ENCODE measurements around the gene PLCB4.

PLCB4 gene

DNA sequence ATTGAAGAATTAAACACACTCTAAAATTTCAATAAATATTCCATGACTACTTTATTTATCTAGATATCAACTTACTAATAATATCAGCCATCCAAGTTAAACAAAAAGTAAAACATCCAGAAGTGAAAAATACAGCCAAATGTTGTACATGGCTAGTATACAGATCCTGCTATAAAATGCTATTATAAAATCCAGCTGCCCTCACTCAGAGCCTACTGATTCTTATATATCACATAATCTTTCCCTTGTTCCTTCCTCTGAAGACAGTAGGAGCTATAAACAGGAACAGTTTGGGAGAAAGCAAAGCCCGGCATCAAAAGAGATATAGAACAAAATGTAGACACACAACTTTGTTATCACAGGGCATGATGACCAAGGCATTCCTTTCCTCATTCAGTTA is 212.9 kb downstream of the PLCB4 start:
- TF ChIP-seq, protein P1, sequence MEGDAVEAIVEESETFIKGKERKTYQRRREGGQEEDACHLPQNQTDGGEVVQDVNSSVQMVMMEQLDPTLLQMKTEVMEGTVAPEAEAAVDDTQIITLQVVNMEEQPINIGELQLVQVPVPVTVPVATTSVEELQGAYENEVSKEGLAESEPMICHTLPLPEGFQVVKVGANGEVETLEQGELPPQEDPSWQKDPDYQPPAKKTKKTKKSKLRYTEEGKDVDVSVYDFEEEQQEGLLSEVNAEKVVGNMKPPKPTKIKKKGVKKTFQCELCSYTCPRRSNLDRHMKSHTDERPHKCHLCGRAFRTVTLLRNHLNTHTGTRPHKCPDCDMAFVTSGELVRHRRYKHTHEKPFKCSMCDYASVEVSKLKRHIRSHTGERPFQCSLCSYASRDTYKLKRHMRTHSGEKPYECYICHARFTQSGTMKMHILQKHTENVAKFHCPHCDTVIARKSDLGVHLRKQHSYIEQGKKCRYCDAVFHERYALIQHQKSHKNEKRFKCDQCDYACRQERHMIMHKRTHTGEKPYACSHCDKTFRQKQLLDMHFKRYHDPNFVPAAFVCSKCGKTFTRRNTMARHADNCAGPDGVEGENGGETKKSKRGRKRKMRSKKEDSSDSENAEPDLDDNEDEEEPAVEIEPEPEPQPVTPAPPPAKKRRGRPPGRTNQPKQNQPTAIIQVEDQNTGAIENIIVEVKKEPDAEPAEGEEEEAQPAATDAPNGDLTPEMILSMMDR (IDR thresholded peaks at IDR 0.05; ENCODE audit: borderline replicate concordance, insufficient read depth, low read depth, low read length), result no peak
- no peak overlapping the region for H3K4me3 ChIP-seq (ENCODE audit: low read depth, low read length)

DNA sequence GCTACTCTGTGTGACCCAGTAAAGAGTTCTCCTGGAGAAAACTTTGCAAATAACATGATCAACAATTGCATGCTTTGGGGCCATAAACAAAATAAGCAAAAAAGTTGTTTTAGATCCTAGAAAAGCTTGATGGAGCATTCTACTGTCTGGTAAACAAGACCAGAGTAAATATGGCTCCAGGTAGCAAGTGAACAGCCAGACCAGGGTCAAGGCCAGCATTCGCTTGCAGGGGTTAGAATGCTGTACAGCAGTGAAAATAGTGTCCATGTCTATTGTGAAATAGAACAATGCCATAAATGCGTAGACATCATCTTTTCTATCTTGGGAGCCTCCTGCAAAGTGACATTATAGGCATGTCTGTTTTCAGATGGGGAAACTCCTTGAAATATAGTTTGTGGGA is 216.7 kb downstream of the PLCB4 start:
- TF ChIP-seq, protein P1 (IDR thresholded peaks at IDR 0.05; ENCODE audit: borderline replicate concordance, insufficient read depth, low read depth, low read length), result no peak
- H3K4me3 ChIP-seq (ENCODE audit: low read depth, low read length), result no peak overlapping the region

DNA sequence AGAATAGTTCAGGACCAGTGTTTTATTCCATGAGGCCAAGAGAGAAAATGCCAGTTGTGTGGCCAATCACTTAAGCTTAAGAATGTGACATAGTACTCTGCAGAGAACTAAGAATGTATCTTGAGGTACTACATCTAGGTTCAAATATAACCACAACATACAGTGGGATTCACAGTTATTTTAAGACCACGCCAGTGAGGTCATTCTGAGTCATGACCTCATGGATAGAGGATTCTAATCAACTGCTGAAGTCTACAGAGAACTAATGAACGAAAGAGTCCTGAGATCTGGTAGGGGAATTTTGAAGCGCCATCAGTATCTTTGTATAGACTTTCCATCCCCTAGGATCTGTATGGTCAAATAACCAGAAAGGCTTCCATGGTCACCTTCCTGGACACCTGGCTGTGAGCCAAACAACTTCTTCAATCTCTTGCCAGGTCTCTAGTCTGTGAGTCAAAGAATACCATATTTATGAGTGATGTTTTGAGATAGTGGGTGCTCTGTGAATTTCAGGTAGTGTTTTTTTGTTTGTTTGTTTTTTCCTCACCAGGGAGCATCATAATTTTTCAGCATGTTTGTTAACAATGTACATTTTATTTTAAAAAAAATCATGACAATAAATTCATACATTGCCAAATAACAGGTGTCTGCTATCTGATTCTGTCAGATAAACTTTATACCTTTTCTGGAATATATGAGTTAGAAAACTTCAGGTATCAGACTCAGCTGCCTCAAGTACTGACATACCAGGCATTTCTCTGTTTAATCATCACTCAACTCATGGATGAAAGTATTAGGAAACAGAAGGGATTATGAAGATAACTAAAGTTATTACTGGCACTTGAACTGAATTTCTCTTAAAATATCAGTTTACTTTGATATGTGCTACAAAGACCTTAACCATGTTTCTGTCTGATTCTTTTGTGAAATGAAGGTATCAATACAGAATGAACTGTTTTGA is 217.9 kb downstream of the PLCB4 start:
- TF ChIP-seq, protein P1 (IDR thresholded peaks at IDR 0.05; ENCODE audit: borderline replicate concordance, insufficient read depth, low read depth, low read length), result no peak
- no peak overlapping the region for H3K4me3 ChIP-seq (ENCODE audit: low read depth, low read length)

DNA sequence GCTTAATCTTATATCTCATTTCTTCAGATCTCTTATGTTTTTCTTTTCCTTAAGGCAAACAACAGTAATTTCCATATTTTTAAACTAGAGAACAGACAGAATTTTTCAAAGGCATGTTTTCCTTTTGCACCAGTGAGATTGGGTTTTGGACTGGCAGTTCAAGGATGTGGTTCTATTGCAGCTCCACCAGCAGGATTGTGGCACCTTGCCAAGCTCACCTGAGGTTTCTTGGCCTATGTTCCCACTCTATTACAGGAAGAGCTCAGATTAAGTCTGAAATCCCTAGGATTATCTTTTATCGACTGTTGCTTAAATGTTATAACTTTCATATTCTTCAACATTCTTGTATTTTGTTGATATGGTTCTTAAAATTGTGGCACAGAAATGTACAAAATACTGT is 218.9 kb downstream of the PLCB4 start:
- H3K4me3 ChIP-seq (ENCODE audit: low read depth, low read length), result no peak overlapping the region
- TF ChIP-seq, protein P1 (IDR thresholded peaks at IDR 0.05; ENCODE audit: borderline replicate concordance, insufficient read depth, low read depth, low read length), result no peak

DNA sequence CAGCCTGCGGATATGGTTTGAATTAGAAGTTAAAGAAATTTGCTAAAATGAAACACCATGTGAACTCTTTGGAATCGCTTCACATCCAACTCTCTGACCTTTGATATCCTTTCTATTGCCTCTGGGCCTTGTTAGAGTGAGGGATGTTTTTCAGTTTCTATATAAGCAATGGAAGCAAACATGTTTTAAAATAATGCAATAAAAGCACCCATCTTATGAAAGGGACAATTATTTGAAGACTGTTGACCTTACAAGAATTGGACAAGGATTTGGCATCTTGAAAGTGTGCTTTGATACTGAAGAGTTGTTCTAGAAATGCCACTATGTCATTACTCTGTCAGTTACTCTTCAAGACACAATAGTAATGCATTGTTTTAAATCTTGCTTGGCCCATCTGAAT is 221.4 kb downstream of the PLCB4 start:
- TF ChIP-seq, protein P1 (IDR thresholded peaks at IDR 0.05; ENCODE audit: borderline replicate concordance, insufficient read depth, low read depth, low read length), result no peak

DNA sequence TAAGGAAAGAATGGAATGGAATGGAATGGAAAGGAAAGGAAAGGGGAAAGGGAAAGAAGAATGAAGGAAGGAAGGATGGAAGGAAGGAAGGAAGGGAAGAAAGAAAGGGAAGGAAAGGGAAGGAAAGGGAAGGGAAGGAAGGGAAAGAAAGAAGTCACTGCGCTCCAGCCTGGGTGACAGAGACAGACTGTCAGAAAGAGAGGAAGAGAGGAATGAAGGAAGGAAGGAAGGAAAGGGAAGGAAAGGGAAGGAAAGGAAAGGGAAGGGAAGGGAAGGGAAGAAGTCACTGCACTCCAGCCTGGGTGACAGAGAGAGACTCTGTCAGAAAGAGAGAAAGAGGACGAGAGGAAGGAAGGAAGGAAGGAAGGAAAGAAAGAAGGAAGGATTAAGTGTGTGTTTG is 224.3 kb downstream of the PLCB4 start:
- H3K4me3 ChIP-seq (ENCODE audit: low read depth, low read length), result no peak overlapping the region
- TF ChIP-seq, protein P1 (IDR thresholded peaks at IDR 0.05; ENCODE audit: borderline replicate concordance, insufficient read depth, low read depth, low read length), result no peak

More for the DNA sequence above, 221.4 kb downstream of the PLCB4 start:
- H3K4me3 ChIP-seq (ENCODE audit: low read depth, low read length), result no peak overlapping the region

DNA sequence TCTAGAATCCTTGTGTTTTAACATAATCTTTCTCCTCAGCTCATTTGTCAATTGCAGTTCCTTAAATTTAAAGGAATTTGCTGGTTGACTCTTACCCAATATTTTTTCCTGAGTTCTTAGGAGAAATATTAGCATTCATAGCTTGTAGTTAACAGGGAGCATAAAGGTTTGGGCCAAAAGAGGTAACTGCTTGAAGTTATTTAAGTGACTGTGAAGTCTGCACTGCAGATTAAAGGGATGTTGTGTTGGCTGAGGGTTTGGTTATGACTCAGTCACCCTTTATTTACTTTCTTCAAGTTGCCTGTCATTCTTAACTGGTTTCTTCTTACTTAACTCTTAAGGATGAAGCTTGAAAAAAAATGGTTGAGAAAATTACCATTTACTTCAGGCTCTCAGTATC is 225.2 kb downstream of the PLCB4 start:
- TF ChIP-seq, protein P1 (IDR thresholded peaks at IDR 0.05; ENCODE audit: borderline replicate concordance, insufficient read depth, low read depth, low read length), result no peak
- H3K4me3 ChIP-seq (ENCODE audit: low read depth, low read length), result no peak overlapping the region

Data from GM12875 (cell line).